ENCODE data around the gene IQSEC1. TPM values are rescaled to one million over a fixed set of nuclear protein-coding genes. Genes with fewer than 3 reads are reported as not detected.

IQSEC1 gene
- total and polyA plus RNA-seq, 2 experiments from 2014 or later = 8.0 to 51.9 TPM

DNA sequence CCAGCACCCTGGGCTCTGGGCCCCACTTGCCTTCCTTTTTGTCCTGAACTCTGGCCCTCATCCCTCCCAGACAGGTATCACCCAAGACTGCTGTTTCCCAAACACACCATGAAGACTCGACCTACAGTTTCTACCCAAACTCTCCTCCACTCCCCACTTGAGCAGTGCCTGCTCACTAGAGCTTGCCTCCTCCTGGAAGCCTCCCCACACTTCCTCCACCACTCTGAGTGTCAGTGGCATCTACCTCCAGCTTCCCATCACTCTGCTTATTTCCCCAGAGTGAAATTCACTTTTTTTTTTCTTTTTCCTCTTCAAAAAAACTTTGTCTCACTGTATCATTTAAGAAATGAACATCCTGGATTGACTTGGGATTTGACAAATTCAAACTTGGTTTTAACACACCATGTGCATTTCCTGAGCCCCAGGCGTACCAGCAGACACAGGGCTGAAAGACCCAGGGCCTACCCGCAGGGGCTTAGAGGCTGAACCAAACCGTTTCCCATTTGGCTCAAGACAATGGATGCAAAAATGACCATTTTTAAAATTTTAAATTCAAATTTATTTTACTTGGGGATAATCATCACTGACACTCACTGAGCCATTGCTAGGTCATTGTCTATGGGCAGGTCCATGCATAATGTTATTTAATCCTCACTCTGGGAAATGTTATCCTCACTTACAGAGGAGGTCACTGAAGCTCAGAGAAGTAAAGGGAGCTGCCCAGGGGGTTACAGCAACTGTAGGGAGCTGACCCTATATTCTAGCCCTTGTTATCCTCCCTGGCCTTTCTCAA, 62.3 kb downstream of the IQSEC1 start (continued):
- TF ChIP-seq ZNF462 (CRISPR knock-in tag; IDR thresholded peaks at IDR 0.05) = no peak

DNA sequence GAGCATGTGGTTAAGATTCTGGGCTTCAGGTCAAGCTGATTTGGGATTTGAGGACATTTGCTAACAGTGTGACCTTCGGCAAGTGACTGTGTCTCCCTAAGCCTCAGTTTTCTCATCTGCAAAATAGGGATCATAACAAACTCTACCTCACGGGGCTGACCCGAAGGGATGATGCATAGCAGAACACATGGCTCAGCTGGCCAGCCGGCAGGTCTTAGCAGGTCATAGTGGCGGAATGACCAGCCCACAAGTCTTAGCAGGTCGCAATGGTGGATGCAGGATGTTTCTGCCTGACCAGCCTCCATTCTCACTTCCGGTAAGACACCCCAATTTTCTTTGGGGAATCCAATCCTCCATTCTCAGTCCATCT, 63.3 kb downstream of the IQSEC1 start:
- peaks cover 30% of the 10 kb centered on the region for H3K4me1 Mint-ChIP-seq
- Histone ChIP-seq H2AFZ (no peak overlapping the region), H3F3A (replicated peaks; ENCODE audit: low read depth) (no peaks in the 10 kb centered on the region), H3K27me3 (ENCODE audit: insufficient read depth) (no peaks in the 10 kb centered on the region), H3K36me3 (ENCODE audit: insufficient read depth) (no peaks in the 10 kb centered on the region), H3K9me2 (ENCODE audit: insufficient read depth) (no peaks in the 10 kb centered on the region), H3K27ac (ENCODE audit: low read depth) (no peak overlapping the region), H3K4me3 (no peak overlapping the region), H3K4me1 (ENCODE audit: insufficient read depth) (peaks cover 13% of the 10 kb centered on the region), H3K4me2 (no peak overlapping the region), H4K20me1 (replicated peaks; ENCODE audit: insufficient read depth) (no peaks in the 10 kb centered on the region), H3K79me2 (replicated peaks; ENCODE audit: insufficient read depth) (no peaks in the 10 kb centered on the region)
- ATAC-seq = no peak
- no peak overlapping the region for H3K27ac Mint-ChIP-seq
- no peak overlapping the region for H3K4me3 Mint-ChIP-seq
- no peak for DNase-seq (ENCODE audit: low spot score)
- no peaks in the 10 kb centered on the region for H3K9me3 Mint-ChIP-seq
- H3K36me3 Mint-ChIP-seq (ENCODE audit: low read depth) = no peaks in the 10 kb centered on the region
- TF ChIP-seq CREB1 (CRISPR knock-in tag; IDR thresholded peaks at IDR 0.05; ENCODE audit: low read depth) = no peak
- TF ChIP-seq CTCF (conservative IDR thresholded peaks at IDR 0.05; ENCODE audit: low read depth in 2 of 2) = no peak
- TF ChIP-seq POLR2AphosphoS5 (IDR thresholded peaks at IDR 0.05; ENCODE audit: low read depth) = no peak
- TF ChIP-seq, protein P1, sequence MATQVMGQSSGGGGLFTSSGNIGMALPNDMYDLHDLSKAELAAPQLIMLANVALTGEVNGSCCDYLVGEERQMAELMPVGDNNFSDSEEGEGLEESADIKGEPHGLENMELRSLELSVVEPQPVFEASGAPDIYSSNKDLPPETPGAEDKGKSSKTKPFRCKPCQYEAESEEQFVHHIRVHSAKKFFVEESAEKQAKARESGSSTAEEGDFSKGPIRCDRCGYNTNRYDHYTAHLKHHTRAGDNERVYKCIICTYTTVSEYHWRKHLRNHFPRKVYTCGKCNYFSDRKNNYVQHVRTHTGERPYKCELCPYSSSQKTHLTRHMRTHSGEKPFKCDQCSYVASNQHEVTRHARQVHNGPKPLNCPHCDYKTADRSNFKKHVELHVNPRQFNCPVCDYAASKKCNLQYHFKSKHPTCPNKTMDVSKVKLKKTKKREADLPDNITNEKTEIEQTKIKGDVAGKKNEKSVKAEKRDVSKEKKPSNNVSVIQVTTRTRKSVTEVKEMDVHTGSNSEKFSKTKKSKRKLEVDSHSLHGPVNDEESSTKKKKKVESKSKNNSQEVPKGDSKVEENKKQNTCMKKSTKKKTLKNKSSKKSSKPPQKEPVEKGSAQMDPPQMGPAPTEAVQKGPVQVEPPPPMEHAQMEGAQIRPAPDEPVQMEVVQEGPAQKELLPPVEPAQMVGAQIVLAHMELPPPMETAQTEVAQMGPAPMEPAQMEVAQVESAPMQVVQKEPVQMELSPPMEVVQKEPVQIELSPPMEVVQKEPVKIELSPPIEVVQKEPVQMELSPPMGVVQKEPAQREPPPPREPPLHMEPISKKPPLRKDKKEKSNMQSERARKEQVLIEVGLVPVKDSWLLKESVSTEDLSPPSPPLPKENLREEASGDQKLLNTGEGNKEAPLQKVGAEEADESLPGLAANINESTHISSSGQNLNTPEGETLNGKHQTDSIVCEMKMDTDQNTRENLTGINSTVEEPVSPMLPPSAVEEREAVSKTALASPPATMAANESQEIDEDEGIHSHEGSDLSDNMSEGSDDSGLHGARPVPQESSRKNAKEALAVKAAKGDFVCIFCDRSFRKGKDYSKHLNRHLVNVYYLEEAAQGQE (IDR thresholded peaks at IDR 0.05; ENCODE audit: unreplicated experiment) = no peak
- TF ChIP-seq NANOG (IDR thresholded peaks at IDR 0.05; ENCODE audit: borderline replicate concordance) = no peak
- TF ChIP-seq, protein P2, sequence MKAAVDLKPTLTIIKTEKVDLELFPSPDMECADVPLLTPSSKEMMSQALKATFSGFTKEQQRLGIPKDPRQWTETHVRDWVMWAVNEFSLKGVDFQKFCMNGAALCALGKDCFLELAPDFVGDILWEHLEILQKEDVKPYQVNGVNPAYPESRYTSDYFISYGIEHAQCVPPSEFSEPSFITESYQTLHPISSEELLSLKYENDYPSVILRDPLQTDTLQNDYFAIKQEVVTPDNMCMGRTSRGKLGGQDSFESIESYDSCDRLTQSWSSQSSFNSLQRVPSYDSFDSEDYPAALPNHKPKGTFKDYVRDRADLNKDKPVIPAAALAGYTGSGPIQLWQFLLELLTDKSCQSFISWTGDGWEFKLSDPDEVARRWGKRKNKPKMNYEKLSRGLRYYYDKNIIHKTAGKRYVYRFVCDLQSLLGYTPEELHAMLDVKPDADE (IDR thresholded peaks at IDR 0.05) = no peak
- no peak for TF ChIP-seq EZH2phosphoT487 (IDR thresholded peaks at IDR 0.05; ENCODE audit: unreplicated experiment)
- no peak for TF ChIP-seq STAT1 (IDR thresholded peaks at IDR 0.05; ENCODE audit: unreplicated experiment)
- no peak for TF ChIP-seq JUNB (IDR thresholded peaks at IDR 0.05; ENCODE audit: unreplicated experiment)
- no peak for TF ChIP-seq EZH2 (IDR thresholded peaks at IDR 0.05; ENCODE audit: low read depth, unreplicated experiment)
- H3K27me3 Mint-ChIP-seq (ENCODE audit: insufficient read depth, low read depth, poor library complexity) = peaks cover 11% of the 10 kb centered on the region
